ENCODE measurements around the gene GRM7.

The GRM7 gene

GRCh38 chr3:7607676-7608075 is 746.8 kb downstream of the GRM7 start:
- DNase-seq: no peak

GRCh38 chr3:7610634-7611033 is 749.7 kb downstream of the GRM7 start:
- no peak for DNase-seq

- DNase-seq: no peak
Measured at GRCh38 chr3:7615043-7615442, 754.1 kb downstream of the GRM7 start.

- no peak for DNase-seq
Measured at GRCh38 chr3:7618606-7619005, 757.7 kb downstream of the GRM7 start.

- no peak for DNase-seq
Measured at GRCh38 chr3:7620401-7620800, 759.5 kb downstream of the GRM7 start.

- DNase-seq: no peak
Measured at GRCh38 chr3:7621046-7621630, 760.2 kb downstream of the GRM7 start.

GRCh38 chr3:7621651-7622050 is 760.7 kb downstream of the GRM7 start:
- DNase-seq: no peak

- no peak for DNase-seq
Measured at GRCh38 chr3:7625021-7625420, 764.1 kb downstream of the GRM7 start.

- no peak for DNase-seq
Measured at GRCh38 chr3:7630351-7630911, 769.5 kb downstream of the GRM7 start.

GRCh38 chr3:7630925-7631324 is 770.0 kb downstream of the GRM7 start:
- DNase-seq: no peak

- no peak for DNase-seq
Measured at GRCh38 chr3:7632305-7632704, 771.4 kb downstream of the GRM7 start.

GRCh38 chr3:7637694-7638093 is 776.8 kb downstream of the GRM7 start:
- no peak for DNase-seq

- no peak for DNase-seq
Measured at GRCh38 chr3:7638103-7638502, 777.2 kb downstream of the GRM7 start.

GRCh38 chr3:7640787-7641186 is 779.9 kb downstream of the GRM7 start:
- no peak for DNase-seq

GRCh38 chr3:7646851-7647250 is 785.9 kb downstream of the GRM7 start:
- no peak for DNase-seq

- DNase-seq: no peak
Measured at GRCh38 chr3:7650466-7650865, 789.6 kb downstream of the GRM7 start.

GRCh38 chr3:7651274-7651673 is 790.4 kb downstream of the GRM7 start:
- DNase-seq: no peak

GRCh38 chr3:7657214-7658112 is 796.5 kb downstream of the GRM7 start:
- no peak for DNase-seq

GRCh38 chr3:7658294-7658693 is 797.4 kb downstream of the GRM7 start:
- no peak for DNase-seq

- no peak for DNase-seq
Measured at GRCh38 chr3:7659079-7659478, 798.2 kb downstream of the GRM7 start.

GRCh38 chr3:7663771-7664170 is 802.9 kb downstream of the GRM7 start:
- no peak for DNase-seq

GRCh38 chr3:7667774-7668173 is 806.9 kb downstream of the GRM7 start:
- no peak for DNase-seq

GRCh38 chr3:7669641-7670040 is 808.7 kb downstream of the GRM7 start:
- DNase-seq: no peak

GRCh38 chr3:7678521-7678920 is 817.6 kb downstream of the GRM7 start:
- DNase-seq: no peak
